ENCODE results near the gene CST8.
A peak's percentile ranks its signal among the peaks of the same experiment; 100 is the strongest.

Gene CST8

GRCh38 chr20:23476015-23476754 lies 14.7 kb upstream of the CST8 start:
- DNase-seq, result no peak

- no peak for DNase-seq
Measured at GRCh38 chr20:23477223-23477622, 13.7 kb upstream of the CST8 start.

GRCh38 chr20:23479043-23479442 lies 11.9 kb upstream of the CST8 start:
- DNase-seq, result no peak

GRCh38 chr20:23482138-23482537 lies 8.8 kb upstream of the CST8 start:
- DNase-seq, result no peak

GRCh38 chr20:23484081-23484480 lies 6.8 kb upstream of the CST8 start:
- DNase-seq, result no peak

GRCh38 chr20:23488470-23488869 lies 2.4 kb upstream of the CST8 start:
- DNase-seq, result no peak

- DNase-seq, result no peak
Measured at GRCh38 chr20:23488996-23489395, 1.9 kb upstream of the CST8 start.

- peak; percentile 15 for DNase-seq
Measured at GRCh38 chr20:23492292-23492691, 1.4 kb downstream of the CST8 start.

GRCh38 chr20:23493172-23493772 lies 2.4 kb downstream of the CST8 start:
- no peak for DNase-seq

GRCh38 chr20:23497536-23497935 lies 6.6 kb downstream of the CST8 start:
- DNase-seq, result no peak

GRCh38 chr20:23501926-23502325 lies 11.0 kb downstream of the CST8 start:
- DNase-seq, result no peak

GRCh38 chr20:23503649-23504048 lies 12.7 kb downstream of the CST8 start:
- no peak for DNase-seq

GRCh38 chr20:23507346-23507745 lies 16.4 kb downstream of the CST8 start:
- peak; percentile 88 for DNase-seq

GRCh38 chr20:23508449-23509229 lies 17.7 kb downstream of the CST8 start:
- DNase-seq, result no peak

- DNase-seq, result no peak
Measured at GRCh38 chr20:23509247-23509913, 18.5 kb downstream of the CST8 start.

GRCh38 chr20:23510000-23510590 lies 19.2 kb downstream of the CST8 start:
- no peak for DNase-seq

- DNase-seq, result no peak
Measured at GRCh38 chr20:23513164-23513563, 22.2 kb downstream of the CST8 start.

GRCh38 chr20:23514848-23515247 lies 23.9 kb downstream of the CST8 start:
- no peak for DNase-seq

- no peak for DNase-seq
Measured at GRCh38 chr20:23515250-23515939, 24.5 kb downstream of the CST8 start.

- DNase-seq, result no peak
Measured at GRCh38 chr20:23517719-23518118, 26.8 kb downstream of the CST8 start.

GRCh38 chr20:23519556-23519955 lies 28.6 kb downstream of the CST8 start:
- DNase-seq, result no peak

- DNase-seq, result no peak
Measured at GRCh38 chr20:23520185-23520584, 29.3 kb downstream of the CST8 start.
